ENCODE data around the gene DAPK2.

Gene DAPK2

GRCh38 chr15:63996794-63997357, 49.4 kb downstream of the DAPK2 start:
- no peak for DNase-seq (ENCODE audit: low spot score)

GRCh38 chr15:63995789-63996188, 50.5 kb downstream of the DAPK2 start:
- no peak for DNase-seq (ENCODE audit: low spot score)

GRCh38 chr15:63994073-63994600, 52.1 kb downstream of the DAPK2 start:
- DNase-seq (ENCODE audit: low spot score), result no peak

- no peak for DNase-seq (ENCODE audit: low spot score)
Measured at GRCh38 chr15:63992300-63992699, 54.0 kb downstream of the DAPK2 start.

GRCh38 chr15:63991706-63992105, 54.6 kb downstream of the DAPK2 start:
- DNase-seq (ENCODE audit: low spot score), result no peak

GRCh38 chr15:63990454-63990853, 55.8 kb downstream of the DAPK2 start:
- DNase-seq (ENCODE audit: low spot score), result no peak

- no peak for DNase-seq (ENCODE audit: low spot score)
Measured at GRCh38 chr15:63987796-63988378, 58.4 kb downstream of the DAPK2 start.

- no peak for DNase-seq (ENCODE audit: low spot score)
Measured at GRCh38 chr15:63986751-63987341, 59.4 kb downstream of the DAPK2 start.

- DNase-seq (ENCODE audit: low spot score), result no peak
Measured at GRCh38 chr15:63986185-63986680, 60.1 kb downstream of the DAPK2 start.

GRCh38 chr15:63985221-63986184, 60.8 kb downstream of the DAPK2 start:
- no peak for DNase-seq (ENCODE audit: low spot score)

GRCh38 chr15:63984331-63984730, 62.0 kb downstream of the DAPK2 start:
- no peak for DNase-seq (ENCODE audit: low spot score)

GRCh38 chr15:63983061-63983711, 63.1 kb downstream of the DAPK2 start:
- no peak for DNase-seq (ENCODE audit: low spot score)

GRCh38 chr15:63982381-63982854, 63.9 kb downstream of the DAPK2 start:
- DNase-seq (ENCODE audit: low spot score), result no peak

- no peak for DNase-seq (ENCODE audit: low spot score)
Measured at GRCh38 chr15:63981596-63982320, 64.5 kb downstream of the DAPK2 start.

GRCh38 chr15:63979262-63979793, 67.0 kb downstream of the DAPK2 start:
- no peak for DNase-seq (ENCODE audit: low spot score)

GRCh38 chr15:63978511-63979261, 67.6 kb downstream of the DAPK2 start:
- no peak for DNase-seq (ENCODE audit: low spot score)

GRCh38 chr15:63977119-63977518, 69.2 kb downstream of the DAPK2 start:
- no peak for DNase-seq (ENCODE audit: low spot score)

- no peak for DNase-seq (ENCODE audit: low spot score)
Measured at GRCh38 chr15:63974021-63974420, 72.3 kb downstream of the DAPK2 start.

- no peak for DNase-seq (ENCODE audit: low spot score)
Measured at GRCh38 chr15:63973212-63974009, 72.9 kb downstream of the DAPK2 start.
